Esophagus squamous epithelium (tissue), 5 donors: ENCODE measurements around the gene ATP1A1. TPM values are rescaled to one million over a fixed set of nuclear protein-coding genes. Genes with fewer than 3 reads are reported as not detected.

ENCODE experiments used
- DNase-seq: peaks from one replicate; lab custom pipeline; 2025; lab: John Stamatoyannopoulos, UW
- H3K27ac ChIP-seq, 4 donors: fragments of 200-600 bp; sonication (generic); one replicate each; pipeline ENCODE4 v1.5.1; 2016 to 2019; ENCODE audit warnings: mild to moderate bottlenecking in 1 of 4
- H3K27me3 ChIP-seq, 4 donors: fragments of 200-600 bp; sonication (generic); 1 replicate in 3 of 4; 2 replicates in 1 of 4; pipeline versions ENCODE4 v1.5.1 to v1.6.0; 2017 to 2021; ENCODE audit warnings: antibody characterized with exemption in 1 of 4
- H3K36me3 ChIP-seq, 3 donors: fragments of 200-600 bp; sonication (generic); one replicate each; pipeline ENCODE4 v1.5.1; 2016 to 2019
- H3K4me1 ChIP-seq, 3 donors: fragments of 200-600 bp; sonication (generic); one replicate each; pipeline ENCODE4 v1.5.1; 2017 to 2019
- H3K4me3 ChIP-seq, 4 donors: fragments of 200-600 bp; sonication (generic); 1 replicate in 3 of 4; 2 replicates in 1 of 4; pipeline ENCODE4 v1.5.1; 2016 to 2019; ENCODE audit warnings: mild to moderate bottlenecking in 2 of 4, moderate library complexity in 1 of 4
- H3K9me3 ChIP-seq, 3 donors: fragments of 200-600 bp; sonication (generic); one replicate each; pipeline ENCODE4 v1.5.1; 2016 to 2019
- CTCF ChIP-seq, 6 experiments: fragments of 450-650 bp in 4 of 6; fragments of 200-600 bp in 2 of 6; sonication (generic) in 2 of 6; IDR thresholded peaks; one replicate each; pipeline ENCODE4 v1.5.1; 2016 to 2019; ENCODE audit warnings: antibody characterized with exemption in 6 of 6, mild to moderate bottlenecking in 4 of 6, moderate library complexity in 4 of 6
- POLR2A ChIP-seq, 4 donors: fragments of 450-650 bp; IDR thresholded peaks; one replicate each; pipeline ENCODE4 v1.6.1; 2017; ENCODE audit warnings: antibody characterized with exemption in 4 of 4, mild to moderate bottlenecking in 4 of 4, moderate library complexity in 3 of 4
- WGBS, 2 donors: methylation state at CpG; one replicate each; pipeline ENCODE4 v1.1.5; 2018; 5-methylcytosine and 5-hydroxymethylcytosine counted together
- intact Hi-C: fragments of 100-400 bp; cut with DNase I; formaldehyde crosslinking; loops from one replicate; pipeline ENCODE4 v1.15.0; 2022
- total RNA-seq, 4 donors: library from RNA; depleted of rRNA; stranded (reverse); fragments of >200 nt; gene quantifications; one replicate each; pipeline ENCODE4 v1.1.0, GENCODE V29; 2016
- donor health status: DM: yes; HTN: yes; CAD: no.

Gene ATP1A1
- total RNA-seq, 4 donors from 2014 or later = 310 to 443 (median 391) TPM

GRCh38 chr1:116397728-116398127, 24.7 kb downstream of the ATP1A1 start:
- Histone ChIP-seq H3K4me1 (peaks cover 0 to 4% (median 0%) of the 10 kb centered on the region in 3 donors), H3K9me3 (no peaks in the 10 kb centered on the region), H3K27me3 (no peaks in the 10 kb centered on the region), H3K27ac (no peak overlapping the region), H3K36me3 (peaks cover 68 to 100% (median 94%) of the 10 kb centered on the region in 3 donors), H3K4me3 (no peak overlapping the region)
- 77 to 86% methylated on average over 5 of the region's 5 CpGs for WGBS, 2 donors
- intact Hi-C loops = no loop called here
- TF ChIP-seq CTCF (IDR thresholded peaks at IDR 0.05) (no peak), POLR2A (IDR thresholded peaks at IDR 0.05) (no peak)
- DNase-seq = no peak

- no peak overlapping the region for H3K4me3 ChIP-seq
- H3K27me3 ChIP-seq = no peaks in the 10 kb centered on the region
- WGBS, 2 donors = 94 to 100% methylated on average over 1 to 6 of the region's 6 CpGs
- H3K4me1 ChIP-seq = peaks cover 0 to 21% (median 0%) of the 10 kb centered on the region in 3 donors
- no peak for DNase-seq
- TF ChIP-seq POLR2A (IDR thresholded peaks at IDR 0.05) (no peak), CTCF (IDR thresholded peaks at IDR 0.05) (no peak)
- intact Hi-C loops = no loop called here
- H3K27ac ChIP-seq = no peak overlapping the region
- no peaks in the 10 kb centered on the region for H3K9me3 ChIP-seq
- H3K36me3 ChIP-seq = peaks cover 71 to 100% (median 95%) of the 10 kb centered on the region in 3 donors
Observed at GRCh38 chr1:116400780-116401179, 27.7 kb downstream of the ATP1A1 start.

GRCh38 chr1:116401646-116402176, 28.7 kb downstream of the ATP1A1 start:
- no peaks in the 10 kb centered on the region for H3K9me3 ChIP-seq
- peaks cover 68 to 100% (median 94%) of the 10 kb centered on the region in 3 donors for H3K36me3 ChIP-seq
- H3K4me1 ChIP-seq = peaks cover 0 to 29% (median 0%) of the 10 kb centered on the region in 3 donors
- 84 to 96% methylated on average over 3 of the region's 3 CpGs for WGBS, 2 donors
- no peak for DNase-seq
- no peak overlapping the region for H3K27ac ChIP-seq
- intact Hi-C loops = no loop called here
- H3K27me3 ChIP-seq = no peaks in the 10 kb centered on the region
- H3K4me3 ChIP-seq = no peak overlapping the region
- TF ChIP-seq POLR2A (IDR thresholded peaks at IDR 0.05) = no peak

- WGBS, 2 donors = 51 to 65% methylated on average over 3 of the region's 3 CpGs
- TF ChIP-seq POLR2A (IDR thresholded peaks at IDR 0.05) = no peak
- no peak for TF ChIP-seq CTCF (IDR thresholded peaks at IDR 0.05)
- no peak overlapping the region for H3K27ac ChIP-seq
- no peak overlapping the region for H3K4me3 ChIP-seq
- H3K9me3 ChIP-seq = no peaks in the 10 kb centered on the region
- H3K36me3 ChIP-seq = peaks cover 61 to 100% (median 89%) of the 10 kb centered on the region in 3 donors
- peaks cover 0 to 35% (median 0%) of the 10 kb centered on the region in 3 donors for H3K4me1 ChIP-seq
- intact Hi-C loops = no loop called here
- no peaks in the 10 kb centered on the region for H3K27me3 ChIP-seq
- DNase-seq = no peak
Observed at GRCh38 chr1:116402333-116402732, 29.3 kb downstream of the ATP1A1 start.

GRCh38 chr1:116403496-116404136, 30.6 kb downstream of the ATP1A1 start:
- H3K27ac ChIP-seq = peak overlapping the region in 1 of 4 donors; percentile 1
- H3K4me3 ChIP-seq = no peak overlapping the region
- peaks cover 0 to 48% (median 0%) of the 10 kb centered on the region in 3 donors for H3K4me1 ChIP-seq
- no peak for DNase-seq
- H3K9me3 ChIP-seq = no peaks in the 10 kb centered on the region
- intact Hi-C loops = no loop called here
- no peak for TF ChIP-seq CTCF (IDR thresholded peaks at IDR 0.05)
- TF ChIP-seq POLR2A (IDR thresholded peaks at IDR 0.05) = no peak
- 72 to 80% methylated on average over 7 of the region's 7 CpGs for WGBS, 2 donors
- peaks cover 51 to 95% (median 79%) of the 10 kb centered on the region in 3 donors for H3K36me3 ChIP-seq
- no peaks in the 10 kb centered on the region for H3K27me3 ChIP-seq
